Spleen (tissue), 7 donors: ENCODE data around the gene CCDC170.

Experiments used
- CTCF ChIP-seq, 11 experiments: fragments of 200-600 bp in 7 of 11; fragments of 450-650 bp in 4 of 11; sonication (generic) in 4 of 11; IDR thresholded peaks in 8 of 11; conservative IDR thresholded peaks in 3 of 11; 1 replicate in 7 of 11; 2 replicates in 4 of 11; pipeline versions ENCODE4 v1.4.0 to v1.8.0; 2016 to 2021; ENCODE audit warnings: antibody characterized with exemption in 11 of 11, inconsistent platforms in 4 of 11, mild to moderate bottlenecking in 1 of 11
- POLR2A ChIP-seq, 3 donors: fragments of 450-650 bp; IDR thresholded peaks; one replicate each; pipeline ENCODE4 v1.5.1; 2017; ENCODE audit warnings: antibody characterized with exemption in 3 of 3, mild to moderate bottlenecking in 1 of 3
- donor health status: DM: no; HTN: no; CAD: no; lungs with moderate emphysema.
- donor health status: DM: no; HTN: no; CAD: no.
- donor health status: DM: no; HTN: no; CAD: no.

GRCh38 chr6:151652325-151652724 lies 158.5 kb downstream of the CCDC170 start:
- TF ChIP-seq POLR2A (IDR thresholded peaks at IDR 0.05): no peak
- TF ChIP-seq CTCF (IDR thresholded peaks at IDR 0.05 in 8 of 11, conservative IDR thresholded peaks at IDR 0.05 in 3 of 11): no peak
